OCI-LY7 (cell line): Measurements from ENCODE around the gene IGSF10. TPM values are rescaled to one million over a fixed set of nuclear protein-coding genes. Genes with fewer than 3 reads are reported as not detected.

ENCODE experiments used
- BruUV-seq: library from RNA; stranded (reverse); fragments of 400-500 nt; replicated peaks from 2 replicates; lab custom pipeline; 2021; lab: Mats Ljungman, UMichigan
- CTCF ChIA-PET: fragments of 300-600 bp; sonication (Branson Sonifier 250); formaldehyde crosslinking; loops from one replicate; lab custom pipeline; 2022; ENCODE audit warnings: antibody characterized with exemption; ENCODE audit not compliant: unreplicated experiment; lab: Charles Lee
- POLR2A ChIA-PET: fragments of 300-600 bp; sonication (Branson Sonifier 250); formaldehyde crosslinking; loops from one replicate; lab custom pipeline; 2022; ENCODE audit warnings: antibody characterized with exemption; lab: Charles Lee
- DNase-seq: peaks from one replicate; pipeline ENCODE4 v3.0.0-alpha.2; 2015; ENCODE audit warnings: low spot score
- H2AFZ ChIP-seq: fragments of 200-600 bp; sonication (generic), shearing (Covaris generic); 2 replicates; pipeline ENCODE4 v1.6.1; 2014; ENCODE audit warnings: mild to moderate bottlenecking, antibody characterized with exemption, low read length, moderate library complexity
- H3K27ac ChIP-seq: fragments of 200-600 bp; sonication (generic); 2 replicates; pipeline ENCODE4 v1.5.1; 2014; ENCODE audit warnings: mixed run types, low read depth, mild to moderate bottlenecking, moderate library complexity, low read length, inconsistent platforms; ENCODE audit not compliant: poor library complexity, severe bottlenecking
- H3K36me3 ChIP-seq: fragments of 200-600 bp; sonication (generic); 2 replicates; pipeline ENCODE4 v1.6.1; 2014; ENCODE audit warnings: mild to moderate bottlenecking, antibody characterized with exemption, low read length, moderate library complexity, mixed read lengths; ENCODE audit not compliant: insufficient read depth
- H3K4me1 ChIP-seq: fragments of 200-600 bp; sonication (generic); 2 replicates; pipeline ENCODE4 v1.5.1; 2014; ENCODE audit warnings: mild to moderate bottlenecking, low read length; ENCODE audit not compliant: insufficient read depth, poor library complexity, severe bottlenecking
- H3K4me2 ChIP-seq: fragments of 200-600 bp; sonication (generic); 2 replicates; pipeline ENCODE4 v1.6.1; 2014; ENCODE audit warnings: mild to moderate bottlenecking, low read length
- H3K4me3 ChIP-seq: fragments of 200-600 bp; sonication (generic); 2 replicates; pipeline ENCODE4 v1.5.1; 2014; ENCODE audit warnings: mild to moderate bottlenecking, low read depth, low read length; ENCODE audit not compliant: poor library complexity, severe bottlenecking
- H3K79me2 ChIP-seq: fragments of 200-600 bp; sonication (generic); 2 replicates; pipeline ENCODE4 v1.6.1; 2016; ENCODE audit warnings: low read depth, mild to moderate bottlenecking, low read length, moderate library complexity, mixed read lengths; ENCODE audit not compliant: insufficient read depth
- H3K9me2 ChIP-seq: fragments of 200-600 bp; sonication (generic); 2 replicates; pipeline ENCODE4 v1.6.1; 2016; ENCODE audit warnings: mild to moderate bottlenecking, low read length, mixed read lengths; ENCODE audit not compliant: insufficient read depth
- H3K9me3 ChIP-seq: fragments of 200-600 bp; sonication (generic); 2 replicates; pipeline ENCODE4 v1.6.1; 2014; ENCODE audit warnings: mild to moderate bottlenecking, mixed run types, low read length, mixed read lengths
- H4K20me1 ChIP-seq: fragments of 200-600 bp; sonication (generic); 2 replicates; pipeline ENCODE4 v1.6.1; 2014; ENCODE audit warnings: mild to moderate bottlenecking, antibody characterized with exemption, low read length, moderate library complexity, mixed read lengths; ENCODE audit not compliant: insufficient read depth
- CTCF ChIP-seq: fragments of 200-600 bp; sonication (generic); conservative IDR thresholded peaks from 2 replicates; pipeline ENCODE4 v1.5.1; 2014; ENCODE audit warnings: mild to moderate bottlenecking, antibody characterized with exemption, low read length, moderate library complexity, mixed read lengths
- EZH2phosphoT487 ChIP-seq: fragments of 200-600 bp; sonication (generic); IDR thresholded peaks from 2 replicates; pipeline ENCODE4 v1.6.1; 2018; ENCODE audit warnings: low read depth, borderline replicate concordance, mild to moderate bottlenecking, mixed run types, antibody characterized with exemption, low read length, moderate library complexity, mixed read lengths
- intact Hi-C: fragments of 100-400 bp; cut with micrococcal nuclease; formaldehyde crosslinking; loops from one replicate; pipeline ENCODE4 v1.10.0; 2022; ENCODE audit not compliant: unreplicated experiment
- total RNA-seq, 2 experiments: library from RNA; depleted of rRNA in 1 of 2; stranded (reverse); fragments of >200 nt in 1 of 2; shearing (Covaris generic) in 1 of 2; gene quantifications; 2 replicates each; pipeline ENCODE4 v1.2.3, GENCODE V29; 2014 to 2022

The IGSF10 gene
- total RNA-seq, 2 experiments from 2014 or later: not detected

GRCh38 chr3:151476344-151477018, 15.6 kb upstream of the IGSF10 start:
- Histone ChIP-seq H3K4me1 (no peaks in the 10 kb centered on the region), H4K20me1 (no peaks in the 10 kb centered on the region), H3K9me3 (no peaks in the 10 kb centered on the region), H3K79me2 (no peaks in the 10 kb centered on the region), H3K4me2 (no peak overlapping the region), H3K36me3 (no peaks in the 10 kb centered on the region), H3K9me2 (no peaks in the 10 kb centered on the region), H3K27ac (no peak overlapping the region), H3K4me3 (no peak overlapping the region), H2AFZ (no peak overlapping the region)
- ChIA-PET CTCF (interaction anchor here (0.8 kb wide), 1 partner anchor 96 kb away, joined by 3 read pairs; no protein-coding TSS in a partner anchor), POLR2A (no interaction called here)
- TF ChIP-seq EZH2phosphoT487 (no peak), CTCF (no peak)
- intact Hi-C loops: no loop called here
- BruUV-seq: no TSS peak
- DNase-seq: no peak

- no peak overlapping the region for H3K4me2 ChIP-seq
- no peaks in the 10 kb centered on the region for H3K9me3 ChIP-seq
- H3K4me3 ChIP-seq: no peak overlapping the region
- H3K27ac ChIP-seq: no peak overlapping the region
- no peaks in the 10 kb centered on the region for H3K9me2 ChIP-seq
- intact Hi-C loops: loop anchor here (5.0 to 10.0 kb wide), 2 partner anchors 369 to 446 kb away; no protein-coding TSS in a partner anchor
- POLR2A ChIA-PET: interaction anchor here (0.5 kb wide), 1 partner anchor 283 kb away, joined by 3 read pairs; no protein-coding TSS in a partner anchor
- CTCF ChIA-PET: interaction anchor here (1.0 kb wide), 2 partner anchors 89 to 371 kb away, joined by 3 read pairs; no protein-coding TSS in a partner anchor
- no peaks in the 10 kb centered on the region for H3K4me1 ChIP-seq
- no peaks in the 10 kb centered on the region for H3K79me2 ChIP-seq
- no TSS peak for BruUV-seq
- no peak overlapping the region for H2AFZ ChIP-seq
- H4K20me1 ChIP-seq: no peaks in the 10 kb centered on the region
- no peaks in the 10 kb centered on the region for H3K36me3 ChIP-seq
- DNase-seq: peak; percentile 60
- peak; percentile 97 for TF ChIP-seq CTCF
- no peak for TF ChIP-seq EZH2phosphoT487
Measured at GRCh38 chr3:151468284-151468917, 7.5 kb upstream of the IGSF10 start.
